HEK293 (cell line): ENCODE measurements around the gene MMP25.

ENCODE experiments used
- CTCF ChIA-PET: fragments of 350-600 bp; formaldehyde crosslinking; extraction: SDS; loops from one replicate; lab custom pipeline; 2021; ENCODE audit warnings: antibody characterized with exemption; lab: Yijun Ruan, JAX
- POLR2A ChIA-PET: fragments of 300-600 bp; formaldehyde crosslinking; extraction: SDS; loops from one replicate; lab custom pipeline; 2020; ENCODE audit warnings: antibody characterized with exemption, inconsistent platforms; lab: Yijun Ruan, JAX
- H3K27ac ChIP-seq: fragments of 200-500 bp; sonication (Bioruptor generic); 2 replicates; pipeline ENCODE4 v1.5.1; 2014; ENCODE audit warnings: low read depth, low read length, control low read depth, inconsistent platforms; ENCODE audit errors: extremely low read depth
- H3K36me3 ChIP-seq, 2 experiments: fragments of 200-500 bp in 1 of 2; sonication (Bioruptor generic) in 1 of 2; 1 replicate in 1 of 2; 2 replicates in 1 of 2; pipeline ENCODE4 v1.5.1; 2014 to 2017; ENCODE audit warnings: inconsistent platforms in 2 of 2, low read length in 2 of 2; ENCODE audit not compliant: control insufficient read depth in 2 of 2, insufficient read depth in 1 of 2
- H3K4me1 ChIP-seq: fragments of 200-500 bp; sonication (Bioruptor generic); 2 replicates; pipeline ENCODE4 v1.5.1; 2014; ENCODE audit warnings: mild to moderate bottlenecking, low read length, inconsistent platforms; ENCODE audit not compliant: control insufficient read depth, insufficient read depth
- H3K4me3 ChIP-seq: 2 replicates; pipeline ENCODE4 v1.5.1; 2011; ENCODE audit warnings: low read depth, mild to moderate bottlenecking, control low read depth, low read length, moderate library complexity
- H3K9me3 ChIP-seq: fragments of 200-500 bp; sonication (Bioruptor generic); 2 replicates; pipeline ENCODE4 v1.5.1; 2014; ENCODE audit warnings: low read depth, low read length, inconsistent platforms; ENCODE audit not compliant: control insufficient read depth, insufficient read depth
- CTCF ChIP-seq: fragments of 450-650 bp; formaldehyde crosslinking; IDR thresholded peaks from 2 replicates; pipeline ENCODE4 v1.5.1; 2016; ENCODE audit warnings: missing biosample characterization, missing genetic modification characterization
- HIC1 ChIP-seq: fragments of 450-650 bp; formaldehyde crosslinking; IDR thresholded peaks from 2 replicates; pipeline ENCODE4 v1.5.1; 2016; ENCODE audit warnings: missing biosample characterization, missing genetic modification characterization
- MEIS1 ChIP-seq: sonication (generic); formaldehyde crosslinking; IDR thresholded peaks from 2 replicates; pipeline ENCODE4 v1.8.1; 2022; ENCODE audit warnings: missing genetic modification reagents, mild to moderate bottlenecking, borderline replicate concordance
- PRDM6 ChIP-seq: fragments of 450-650 bp; formaldehyde crosslinking; IDR thresholded peaks from 2 replicates; pipeline ENCODE4 v1.5.1; 2017; ENCODE audit warnings: missing biosample characterization, missing genetic modification characterization
- ZBTB6 ChIP-seq: fragments of 450-650 bp; formaldehyde crosslinking; IDR thresholded peaks from 2 replicates; pipeline ENCODE4 v1.5.1; 2017; ENCODE audit warnings: missing biosample characterization, missing genetic modification characterization
- ZBTB8A ChIP-seq: fragments of 450-650 bp; formaldehyde crosslinking; IDR thresholded peaks from 2 replicates; pipeline ENCODE4 v1.5.1; 2016; ENCODE audit warnings: missing biosample characterization, missing genetic modification characterization
- ZFP37 ChIP-seq: fragments of 450-650 bp; formaldehyde crosslinking; IDR thresholded peaks from 2 replicates; pipeline ENCODE4 v1.5.1; 2016; ENCODE audit warnings: missing biosample characterization, missing genetic modification characterization
- ZNF112 ChIP-seq: fragments of 450-650 bp; formaldehyde crosslinking; IDR thresholded peaks from 2 replicates; pipeline ENCODE4 v1.5.0; 2017; ENCODE audit warnings: missing biosample characterization, missing genetic modification characterization
- ZNF148 ChIP-seq: fragments of 450-650 bp; formaldehyde crosslinking; IDR thresholded peaks from 2 replicates; pipeline ENCODE4 v1.5.0; 2017; ENCODE audit warnings: missing biosample characterization, missing genetic modification characterization, borderline replicate concordance
- ZNF555 ChIP-seq: fragments of 450-650 bp; formaldehyde crosslinking; conservative IDR thresholded peaks from 2 replicates; pipeline ENCODE4 v1.5.1; 2017; ENCODE audit warnings: missing biosample characterization, mild to moderate bottlenecking, missing genetic modification characterization, inconsistent platforms
- ZNF585B ChIP-seq: fragments of 450-650 bp; formaldehyde crosslinking; IDR thresholded peaks from 2 replicates; pipeline ENCODE4 v1.5.1; 2016; ENCODE audit warnings: missing biosample characterization, missing genetic modification characterization
- ZNF624 ChIP-seq: fragments of 450-650 bp; formaldehyde crosslinking; IDR thresholded peaks from 2 replicates; pipeline ENCODE4 v1.5.1; 2017; ENCODE audit warnings: missing biosample characterization, missing genetic modification characterization
- ZNF654 ChIP-seq: fragments of 450-650 bp; formaldehyde crosslinking; IDR thresholded peaks from 2 replicates; pipeline ENCODE4 v1.5.1; 2016; ENCODE audit warnings: low read depth, missing biosample characterization, missing genetic modification characterization

Gene MMP25

GRCh38 chr16:3092501-3092941 is 46.2 kb downstream of the MMP25 start:
- CTCF ChIA-PET = interaction anchor here (0.7 to 2.2 kb wide), 2 partner anchors 19 to 30 kb away, joined by 3 to 8 read pairs; no protein-coding TSS in a partner anchor
- Histone ChIP-seq H3K4me3 (no peak overlapping the region), H3K4me1 (no peaks in the 10 kb centered on the region), H3K36me3 (no peaks in the 10 kb centered on the region), H3K9me3 (no peaks in the 10 kb centered on the region), H3K27ac (no peak overlapping the region)
- POLR2A ChIA-PET = no interaction called here
- TF ChIP-seq ZBTB6 (tag by site-specific recombination) (peak; percentile 93), PRDM6 (no peak)

- POLR2A ChIA-PET = interaction anchor here (0.7 to 1.2 kb wide), 2 partner anchors 35 to 728 kb away, joined by 3 read pairs; no protein-coding TSS in a partner anchor
- Histone ChIP-seq H3K4me1 (no peaks in the 10 kb centered on the region), H3K36me3 (no peaks in the 10 kb centered on the region), H3K4me3 (no peak overlapping the region), H3K27ac (no peak overlapping the region), H3K9me3 (no peaks in the 10 kb centered on the region)
- CTCF ChIA-PET = interaction anchor here (0.6 to 2.4 kb wide), 7 partner anchors 17 to 1004 kb away, joined by 3 to 8 read pairs (median 4); no protein-coding TSS in a partner anchor
- TF ChIP-seq MEIS1 (CRISPR knock-in tag) (no peak), CTCF (tag by site-specific recombination) (0 out of 2 replicates have a peak, but pooled peaks have one; percentile 23), ZNF555 (no peak), ZNF112 (no peak), HIC1 (tag by site-specific recombination) (no peak), ZFP37 (tag by site-specific recombination) (no peak), ZNF624 (tag by site-specific recombination) (no peak), ZNF585B (tag by site-specific recombination) (no peak), ZBTB8A (tag by site-specific recombination) (no peak), ZNF654 (tag by site-specific recombination) (peak; percentile 46), ZNF148 (no peak)
Measured at GRCh38 chr16:3094289-3095027, 48.1 kb downstream of the MMP25 start.
